ENCODE results near the gene VPS54.
"Not testable (repeated sequence)": the region's sequence is repeated elsewhere in the genome, so short reads cannot be mapped to it uniquely, and the experiment has no call there.

VPS54 gene

DNA sequence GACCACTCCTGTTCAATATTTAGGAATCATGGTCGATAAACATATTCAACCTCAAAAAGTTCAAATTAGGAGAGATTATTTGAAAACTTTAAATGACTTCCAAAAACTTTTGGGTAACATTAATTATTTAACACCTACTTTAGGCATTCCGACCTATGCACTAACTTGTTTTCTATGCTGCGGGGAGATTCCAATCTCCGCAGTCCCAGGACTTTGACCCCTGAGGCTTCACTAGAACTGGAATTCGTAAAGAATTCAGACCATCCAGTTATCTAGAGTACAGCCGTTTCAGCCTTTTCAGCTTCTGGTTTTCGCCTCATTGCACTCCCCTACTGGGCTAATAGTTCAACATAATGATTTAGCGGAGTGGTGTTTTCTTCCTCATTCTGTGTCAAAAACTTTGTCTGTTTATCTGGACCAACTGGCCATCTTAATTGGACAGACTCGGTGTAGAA lies 26.1 kb downstream of the VPS54 start:
- not testable (repeated sequence) for DNase-seq

DNA sequence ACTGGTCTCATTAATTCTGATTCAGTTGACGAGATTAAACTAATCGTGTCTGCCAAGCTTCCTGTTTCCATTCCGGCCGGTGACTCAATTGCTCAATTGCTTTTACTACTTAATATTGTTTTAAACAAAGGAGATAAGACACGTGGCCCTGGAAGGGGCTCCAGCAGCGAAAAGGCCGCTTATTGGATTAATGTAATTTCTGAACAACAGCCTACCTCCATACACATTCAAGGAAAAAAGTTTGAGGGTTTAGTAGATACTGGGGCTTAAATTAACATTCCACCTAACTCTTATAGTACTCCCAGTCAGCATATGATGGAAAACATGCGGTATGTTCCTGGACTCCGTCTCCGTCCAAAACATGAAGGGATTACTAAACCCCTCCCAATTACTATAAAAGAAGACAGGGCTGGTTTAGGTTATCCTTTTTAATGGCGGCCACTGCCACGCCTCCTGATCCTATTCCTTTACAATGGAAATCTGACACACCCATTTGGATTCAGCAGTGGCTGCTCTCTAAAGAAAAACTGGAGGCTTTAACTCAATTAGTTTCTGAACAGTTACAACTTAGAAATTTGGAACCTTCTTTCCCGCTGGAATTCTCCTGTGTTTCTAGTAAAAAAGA lies 27.1 kb downstream of the VPS54 start:
- DNase-seq, result no peak

DNA sequence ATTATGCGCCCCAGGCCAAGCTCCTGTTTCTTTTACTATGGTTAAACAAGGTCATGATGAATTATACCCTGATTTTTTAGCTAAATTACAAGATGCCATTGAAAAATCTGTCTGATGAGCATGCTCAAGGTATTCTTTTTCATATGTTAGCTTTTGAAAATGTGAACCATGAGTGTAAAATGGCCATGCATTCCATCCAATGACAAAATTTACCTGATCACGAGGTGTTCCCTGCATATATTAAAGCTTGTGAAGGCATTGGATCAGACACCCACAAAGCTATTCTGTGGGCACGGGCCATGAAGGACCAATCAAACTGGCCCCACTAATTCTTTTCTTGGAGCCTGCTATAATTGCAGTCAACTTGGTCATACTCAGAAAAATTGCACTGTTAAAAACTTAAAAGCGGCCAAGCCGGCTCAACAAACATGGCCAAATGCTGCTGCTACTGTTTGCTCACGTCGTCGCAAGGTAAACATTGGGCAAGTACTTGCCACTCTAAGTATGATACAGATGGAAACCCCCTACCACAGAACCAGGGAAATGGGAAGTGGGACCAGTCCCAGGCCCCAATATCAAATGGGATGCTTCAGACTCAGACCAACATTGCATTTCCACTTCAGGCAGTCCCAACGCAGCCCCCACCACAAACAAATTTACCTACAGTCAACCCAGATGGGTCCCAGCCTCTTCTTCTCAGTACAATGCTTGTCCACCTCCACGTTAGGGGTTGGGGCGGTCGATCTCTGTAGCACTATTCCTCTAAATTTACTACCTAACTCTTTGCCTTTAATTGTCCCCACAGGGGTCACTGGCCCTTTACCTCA lies 27.8 kb downstream of the VPS54 start:
- not testable (repeated sequence) for DNase-seq

DNA sequence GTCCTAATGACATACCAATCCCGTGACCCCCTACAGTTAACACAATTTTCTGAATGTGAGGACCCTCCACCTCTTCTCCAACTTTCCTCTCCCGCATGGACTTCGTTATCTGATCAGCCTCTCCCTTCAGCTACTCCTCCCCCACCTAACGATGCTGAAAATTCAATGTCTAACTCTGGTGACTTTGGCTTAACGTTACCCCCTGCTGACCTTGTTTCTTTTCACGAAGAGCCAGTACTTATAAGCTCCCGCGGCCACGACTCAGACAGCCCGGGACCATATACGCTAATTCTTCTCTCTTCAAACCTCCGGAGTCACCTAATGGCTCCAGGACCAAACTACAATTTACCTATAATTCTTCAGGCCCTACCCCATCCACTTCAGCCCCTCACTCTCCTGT lies 29.2 kb downstream of the VPS54 start:
- no peak for DNase-seq

DNA sequence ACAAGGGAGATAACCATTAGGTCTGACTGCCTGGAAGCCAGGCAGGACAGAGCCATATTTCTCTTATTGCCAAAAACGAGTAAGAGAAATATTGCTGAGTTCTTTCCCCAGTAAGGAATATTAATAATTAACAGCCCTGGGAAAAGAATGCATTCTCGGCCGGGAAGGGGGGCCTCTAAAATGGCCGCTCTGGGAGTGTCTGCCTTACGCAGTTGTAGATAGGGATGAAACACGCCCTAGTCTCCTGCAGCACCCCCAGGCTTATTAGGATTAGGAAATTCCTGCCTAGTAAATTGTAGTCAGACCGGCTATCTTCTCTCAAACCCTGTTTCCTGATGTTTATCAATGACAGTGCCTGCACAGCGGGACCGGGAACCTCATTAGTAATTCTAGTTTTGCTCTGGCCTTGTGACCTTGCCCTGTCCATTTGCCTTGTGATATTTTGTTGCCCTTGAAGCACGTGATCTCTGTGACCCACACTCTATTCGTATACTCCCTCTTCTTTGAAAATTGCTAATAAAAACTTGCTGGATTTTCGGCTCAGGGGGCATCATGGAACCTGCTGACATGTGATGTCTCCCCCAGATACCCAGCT lies 30.3 kb downstream of the VPS54 start:
- DNase-seq, result not testable (repeated sequence)

DNA sequence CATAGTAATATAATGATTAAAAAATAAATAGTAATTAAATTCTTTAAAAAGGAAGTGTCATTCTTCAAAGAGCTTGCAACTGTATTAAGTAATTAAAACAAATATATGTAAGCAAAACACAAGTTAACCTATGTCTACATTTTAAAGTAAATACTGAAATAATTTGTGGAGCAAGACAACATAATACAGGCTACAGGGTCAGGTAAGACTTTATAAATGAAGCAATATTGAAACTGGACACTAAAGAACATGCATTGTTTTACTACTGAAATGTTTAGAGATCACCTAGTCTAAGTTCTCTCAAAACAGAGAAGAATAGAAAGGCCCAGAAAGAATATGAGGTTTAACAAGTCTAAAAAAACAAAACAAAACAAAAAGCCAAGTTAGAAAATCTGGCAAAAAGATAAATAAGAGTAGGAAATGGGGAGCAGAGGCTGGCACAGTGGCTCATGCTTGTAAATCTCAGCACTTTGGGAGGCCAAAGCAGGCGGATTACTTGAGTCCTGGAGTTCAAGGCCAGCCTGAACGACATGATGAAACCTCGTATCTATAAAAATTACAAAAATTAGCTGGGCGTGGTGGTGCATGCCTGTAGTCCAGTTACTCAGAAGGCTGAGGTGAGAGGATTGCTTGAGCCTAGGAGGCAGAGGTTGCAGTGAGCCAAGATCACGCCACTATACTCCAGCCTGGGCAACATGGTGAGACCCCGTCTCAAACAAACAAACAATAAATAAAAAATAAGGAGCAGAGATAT lies 34.4 kb downstream of the VPS54 start:
- no peak for DNase-seq

DNA sequence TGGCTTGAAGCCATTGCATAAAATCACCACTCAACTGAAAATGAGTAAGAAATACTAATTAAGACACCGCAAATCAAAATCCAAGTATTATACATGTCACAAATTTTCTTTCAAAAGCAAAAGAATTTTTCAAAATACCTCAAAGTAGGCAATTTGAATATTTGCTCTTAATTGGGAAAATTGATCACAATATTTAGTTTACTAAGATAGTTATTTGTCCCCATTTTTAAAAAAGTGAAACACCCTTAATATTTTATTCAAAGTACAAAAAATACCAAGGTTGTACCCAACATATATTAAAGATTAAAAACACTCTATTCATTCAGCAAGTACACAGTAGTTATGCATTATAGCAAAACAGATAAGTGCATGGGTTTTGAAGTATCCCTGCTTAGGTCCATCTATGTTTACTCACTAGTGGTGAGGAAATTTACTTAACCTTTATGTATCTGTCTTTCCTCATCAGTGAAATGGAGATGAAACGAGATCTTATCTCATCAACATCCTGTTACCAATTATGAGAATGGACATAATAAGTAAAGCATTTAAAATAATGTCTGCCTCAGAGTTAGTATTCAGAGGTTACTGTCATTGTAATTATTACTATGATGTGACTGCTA lies 35.1 kb downstream of the VPS54 start:
- no peak for DNase-seq

DNA sequence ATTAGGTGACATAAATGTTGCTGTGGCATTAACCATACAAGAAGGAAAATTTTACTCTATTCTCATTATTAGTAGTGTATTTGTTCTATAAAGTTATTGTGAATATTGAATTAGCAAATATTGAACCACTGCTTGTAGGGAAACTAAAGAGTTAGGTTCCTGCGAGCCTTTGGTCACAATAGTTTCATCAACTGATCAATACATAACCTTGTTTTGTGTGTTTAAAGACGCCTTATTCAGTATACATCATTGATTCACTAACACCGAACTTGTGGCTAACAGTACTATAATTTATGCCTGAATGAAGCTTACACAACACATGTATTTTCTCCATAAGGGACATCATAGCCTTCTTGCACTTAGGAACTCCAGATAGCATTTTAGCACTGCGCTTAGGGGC lies 36.9 kb downstream of the VPS54 start:
- DNase-seq, result no peak

DNA sequence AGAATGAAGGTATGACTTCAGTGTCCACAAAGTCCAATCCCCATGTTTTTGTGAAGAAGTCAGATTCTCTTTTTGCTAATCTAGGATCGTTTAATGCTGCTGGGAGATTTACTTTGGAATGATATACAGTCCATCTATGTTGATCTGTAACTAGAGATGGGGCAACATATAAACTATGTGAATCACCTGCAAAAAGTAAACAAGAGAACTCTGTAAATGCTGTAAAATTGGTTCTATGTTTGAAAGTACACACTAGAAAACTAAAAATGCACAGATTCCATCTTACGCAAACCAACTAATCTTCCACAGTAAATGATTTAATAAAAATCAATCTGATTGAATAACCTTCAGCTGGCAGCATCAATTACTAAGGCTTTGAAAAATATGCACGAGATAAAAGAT lies 37.5 kb downstream of the VPS54 start:
- no peak for DNase-seq

DNA sequence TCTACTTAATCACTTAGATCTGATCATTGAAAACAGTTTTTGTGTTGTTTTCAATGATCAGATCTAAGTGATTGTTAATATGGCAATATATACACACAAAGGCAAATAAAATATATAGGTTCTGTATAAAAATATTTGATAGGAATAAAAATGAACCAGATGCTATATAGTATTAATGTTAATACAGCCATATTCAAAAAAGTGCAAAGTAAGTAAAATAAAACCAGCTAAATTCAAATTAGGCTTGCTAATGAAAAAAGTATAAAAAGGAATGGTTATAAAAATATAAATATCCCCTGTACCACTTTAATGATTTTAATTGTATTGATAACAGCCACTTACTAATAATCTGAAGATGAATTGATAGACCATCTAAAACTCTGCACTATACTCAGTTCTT lies 38.4 kb downstream of the VPS54 start:
- no peak for DNase-seq

DNA sequence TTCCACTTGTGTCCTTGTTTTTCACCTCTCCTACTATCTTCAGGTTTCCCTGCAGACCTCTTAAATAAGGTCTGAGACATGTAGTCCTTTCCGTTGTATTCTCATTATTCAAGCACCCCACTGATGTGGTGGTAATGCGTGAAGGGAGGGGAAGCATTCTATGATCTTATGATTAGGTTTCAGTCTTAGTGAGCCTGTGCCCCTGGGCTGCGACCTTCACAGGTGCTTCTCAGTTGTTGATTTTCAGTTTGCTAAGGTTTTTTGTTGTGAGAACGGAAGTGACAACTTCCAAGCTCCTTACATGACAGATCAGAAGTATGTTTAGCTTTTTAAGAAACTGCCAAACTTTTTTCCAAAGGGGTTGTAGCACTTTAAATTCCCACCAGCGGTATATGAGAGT lies 41.3 kb downstream of the VPS54 start:
- DNase-seq, result no peak

DNA sequence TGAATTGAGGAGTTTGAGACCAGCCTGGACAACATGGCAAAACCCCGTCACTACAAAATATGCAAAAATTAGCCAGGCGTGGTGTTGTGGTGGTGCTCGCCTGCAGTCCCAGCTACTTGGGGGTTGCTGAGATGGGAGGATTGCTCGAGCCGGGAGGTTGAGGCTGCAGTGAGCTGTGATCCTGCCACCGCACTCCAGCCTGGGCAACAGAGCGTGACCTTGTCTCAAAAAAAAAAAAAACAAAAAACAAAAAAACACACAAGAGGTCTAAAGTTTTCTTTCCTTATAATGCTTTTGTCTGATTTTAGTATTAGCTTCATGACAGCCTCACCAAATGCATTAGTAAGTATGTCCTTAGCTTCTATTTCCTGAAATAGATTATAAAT lies 43.1 kb downstream of the VPS54 start:
- DNase-seq, result no peak

DNA sequence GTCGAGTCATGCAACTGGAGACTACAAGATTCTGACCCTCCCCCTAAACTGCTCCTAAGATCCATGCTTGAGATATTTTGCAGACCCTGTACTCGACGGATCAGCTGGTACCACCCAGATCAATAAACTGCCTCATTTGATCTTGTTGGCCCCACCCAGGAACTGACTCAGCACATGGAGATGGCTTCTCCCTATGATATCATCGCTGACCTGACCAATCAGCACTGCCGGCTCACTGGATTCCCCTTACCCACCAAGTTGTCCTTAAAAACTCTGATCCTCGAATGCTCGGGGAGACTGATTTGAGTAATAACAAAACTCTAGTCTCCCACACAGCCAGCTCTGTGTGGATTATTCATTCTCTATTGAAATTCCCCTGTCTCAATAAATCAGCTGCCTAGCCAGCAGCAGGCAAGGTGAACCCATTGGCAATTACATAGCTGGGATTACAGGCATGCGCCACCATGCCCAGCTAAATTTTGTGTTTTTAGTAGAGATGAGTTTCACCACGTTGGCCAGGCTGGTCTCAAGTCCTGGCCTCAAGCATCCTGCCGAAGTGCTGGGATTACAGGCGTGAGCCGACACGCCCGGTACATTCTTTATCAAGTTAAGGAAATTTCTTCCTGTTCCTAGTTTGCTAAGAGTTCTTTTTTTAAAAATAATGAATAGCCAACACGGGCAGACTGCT lies 43.6 kb downstream of the VPS54 start:
- DNase-seq, result no peak

DNA sequence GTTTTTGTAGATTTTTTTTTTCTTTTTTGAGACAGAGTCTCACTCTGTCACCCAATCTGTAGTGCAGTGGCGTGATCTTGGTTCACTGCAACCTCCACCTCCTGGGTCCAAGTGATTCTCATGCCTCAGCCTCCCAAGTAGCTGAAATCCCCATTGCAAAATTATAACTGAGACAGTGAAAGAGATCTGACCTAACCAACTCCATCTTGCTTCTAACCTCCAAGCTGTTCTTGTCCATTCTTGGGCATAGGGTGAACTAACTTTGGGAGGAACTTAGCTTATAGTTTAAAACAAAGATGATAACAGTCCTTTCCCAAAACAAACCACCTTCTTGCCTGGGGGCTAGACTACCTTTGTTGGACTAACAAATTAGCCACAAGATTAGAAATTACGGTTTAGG lies 44.2 kb downstream of the VPS54 start:
- DNase-seq, result not testable (repeated sequence)

DNA sequence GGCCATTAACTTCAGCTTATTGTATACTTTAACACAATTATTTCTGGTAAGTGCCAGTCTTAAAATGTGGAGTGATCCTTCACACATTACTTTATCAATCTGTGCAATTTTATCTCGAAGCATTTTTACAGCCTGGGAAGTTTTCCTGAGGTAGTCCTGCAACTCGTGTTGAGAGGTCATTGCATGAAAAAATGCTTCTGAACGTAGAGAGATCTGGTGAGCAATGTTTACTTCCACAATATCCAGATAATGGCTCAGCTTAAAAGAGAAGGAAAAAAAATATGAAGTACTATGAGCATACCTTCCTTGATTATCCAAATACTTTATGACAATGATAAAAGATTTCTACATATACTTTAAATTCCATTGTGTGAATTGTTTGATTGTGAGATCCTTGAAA lies 57.0 kb downstream of the VPS54 start:
- no peak for DNase-seq

DNA sequence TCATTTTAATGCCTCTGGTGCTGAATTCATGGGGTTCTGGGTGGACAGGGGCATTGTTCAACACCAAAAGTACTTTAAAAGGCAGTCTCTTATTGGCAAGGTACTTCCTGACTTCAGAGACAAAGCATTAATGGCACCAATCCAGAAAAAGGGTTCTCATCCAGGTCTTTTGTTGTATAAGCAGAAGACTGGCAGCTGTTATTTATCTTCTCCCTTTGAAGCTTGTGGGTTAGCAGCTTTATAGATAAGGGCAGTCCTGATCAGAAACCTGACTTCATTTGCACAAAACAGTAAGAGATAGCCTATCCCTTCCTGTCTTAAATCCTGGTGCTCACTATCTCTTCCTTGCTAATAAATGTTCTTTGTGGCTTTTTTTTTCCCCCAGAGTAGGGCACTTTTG lies 68.8 kb downstream of the VPS54 start:
- no peak for DNase-seq

DNA sequence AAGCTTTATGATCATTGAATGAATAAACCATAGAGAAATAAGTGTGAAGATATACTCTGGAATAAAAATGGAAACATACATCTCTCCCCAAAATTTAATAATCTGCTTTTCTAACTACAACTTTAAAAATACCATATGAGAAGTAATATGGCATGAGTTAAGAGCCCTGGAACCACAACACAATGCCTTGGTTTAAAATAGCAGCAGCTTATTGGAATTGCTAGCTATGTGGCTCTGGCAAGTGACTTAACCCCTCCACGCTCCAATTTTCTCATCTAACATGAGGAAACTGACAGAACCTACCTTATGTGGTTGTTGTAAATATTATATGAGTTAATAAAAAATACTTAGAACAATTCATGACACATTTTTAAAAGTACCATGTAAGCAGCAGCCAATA lies 76.4 kb downstream of the VPS54 start:
- no peak for DNase-seq

DNA sequence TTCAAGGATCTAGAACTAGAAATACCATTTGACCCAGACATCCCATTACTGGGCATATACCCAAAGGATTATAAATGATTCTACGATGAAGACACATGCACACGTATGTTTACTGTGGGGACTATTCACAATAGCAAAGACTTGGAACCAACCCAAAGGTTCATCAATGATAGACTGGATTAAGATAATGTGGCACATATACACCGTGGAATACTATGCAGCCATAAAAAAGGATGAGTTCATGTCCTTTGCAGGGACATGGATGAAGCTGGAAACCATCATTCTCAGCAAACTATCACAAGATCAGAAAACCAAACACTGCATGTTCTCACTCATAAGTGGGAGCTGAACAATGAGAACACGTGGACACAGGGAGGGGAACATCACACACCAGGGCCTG lies 87.1 kb downstream of the VPS54 start:
- DNase-seq, result not testable (repeated sequence)

DNA sequence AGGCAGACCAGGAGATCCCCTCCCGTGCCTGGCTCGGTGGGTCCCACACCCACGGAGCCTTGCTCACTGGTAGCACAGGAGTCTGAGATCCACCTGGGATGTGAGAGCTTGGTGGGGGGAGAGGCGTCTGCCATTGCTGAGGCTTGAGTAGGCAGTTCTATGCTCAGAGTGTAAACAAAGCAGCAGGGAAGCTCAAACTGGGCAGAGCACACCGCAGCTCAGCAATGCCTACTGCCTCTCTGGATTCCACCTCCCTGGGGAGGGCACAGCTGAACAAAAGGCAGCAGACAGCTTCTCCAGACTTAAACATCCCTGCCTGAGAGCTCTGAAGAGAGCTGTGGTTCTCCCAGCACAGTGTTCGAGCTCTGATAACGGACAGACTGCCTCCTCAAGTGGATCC lies 92.4 kb downstream of the VPS54 start:
- DNase-seq, result no peak

DNA sequence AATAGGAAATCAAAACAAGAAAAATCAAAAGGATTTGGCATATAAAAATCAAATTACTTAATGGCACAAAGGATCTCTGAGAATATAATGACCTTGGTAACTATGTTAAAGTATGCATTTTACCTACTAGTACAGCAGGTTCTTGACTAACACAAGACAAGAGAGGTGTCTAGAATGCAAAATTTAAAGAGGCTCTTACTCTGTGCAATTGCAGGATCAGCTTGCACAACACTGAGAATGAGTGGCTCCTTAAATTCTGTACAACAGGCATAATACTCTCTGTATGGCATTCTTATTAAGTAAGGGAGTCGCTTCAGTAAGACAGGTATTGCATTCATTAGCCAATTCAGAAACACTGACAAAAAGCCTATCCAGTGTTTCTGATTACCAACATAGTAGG lies 104.9 kb downstream of the VPS54 start:
- no peak for DNase-seq

DNA sequence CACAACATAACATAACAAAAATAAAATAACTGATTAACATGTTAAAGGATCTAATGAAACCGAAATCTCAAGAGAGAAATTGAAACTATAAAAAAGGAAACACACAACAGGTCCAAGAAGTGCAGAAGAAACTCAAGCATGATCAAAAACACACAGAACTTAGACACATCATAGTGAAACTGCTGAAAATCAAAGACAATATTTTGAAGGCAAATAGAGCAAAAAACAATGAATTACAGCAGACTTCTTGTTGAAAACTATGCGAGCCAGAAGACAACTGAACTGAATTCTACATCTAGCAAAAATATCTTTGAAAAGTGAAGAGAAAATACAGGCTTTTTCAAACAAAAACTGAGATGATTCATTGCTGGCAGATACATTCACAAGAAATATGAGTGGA lies 116.2 kb downstream of the VPS54 start:
- DNase-seq, result no peak

DNA sequence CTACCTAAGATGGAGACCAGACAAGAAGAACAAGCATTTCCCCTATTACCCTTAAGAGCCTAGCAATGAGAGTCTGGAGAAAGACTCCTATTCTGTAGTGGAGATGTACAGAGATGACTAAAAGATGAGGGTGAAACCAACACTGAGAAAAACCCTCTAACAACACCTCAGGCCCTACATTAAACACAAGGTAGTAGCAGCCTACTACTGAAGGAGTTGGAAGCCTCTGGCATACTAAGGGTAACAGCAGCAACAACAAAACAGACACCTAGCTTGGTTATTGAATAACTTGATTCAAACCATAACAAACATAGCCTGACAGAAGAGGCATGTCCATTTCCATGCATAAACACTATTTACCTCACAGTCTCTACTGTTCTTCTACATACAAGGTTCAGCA lies 117.1 kb downstream of the VPS54 start:
- no peak for DNase-seq

All from NCI-H226 (cell line).